ENCODE data around the gene EXT2.

- TF ChIP-seq, protein P1, sequence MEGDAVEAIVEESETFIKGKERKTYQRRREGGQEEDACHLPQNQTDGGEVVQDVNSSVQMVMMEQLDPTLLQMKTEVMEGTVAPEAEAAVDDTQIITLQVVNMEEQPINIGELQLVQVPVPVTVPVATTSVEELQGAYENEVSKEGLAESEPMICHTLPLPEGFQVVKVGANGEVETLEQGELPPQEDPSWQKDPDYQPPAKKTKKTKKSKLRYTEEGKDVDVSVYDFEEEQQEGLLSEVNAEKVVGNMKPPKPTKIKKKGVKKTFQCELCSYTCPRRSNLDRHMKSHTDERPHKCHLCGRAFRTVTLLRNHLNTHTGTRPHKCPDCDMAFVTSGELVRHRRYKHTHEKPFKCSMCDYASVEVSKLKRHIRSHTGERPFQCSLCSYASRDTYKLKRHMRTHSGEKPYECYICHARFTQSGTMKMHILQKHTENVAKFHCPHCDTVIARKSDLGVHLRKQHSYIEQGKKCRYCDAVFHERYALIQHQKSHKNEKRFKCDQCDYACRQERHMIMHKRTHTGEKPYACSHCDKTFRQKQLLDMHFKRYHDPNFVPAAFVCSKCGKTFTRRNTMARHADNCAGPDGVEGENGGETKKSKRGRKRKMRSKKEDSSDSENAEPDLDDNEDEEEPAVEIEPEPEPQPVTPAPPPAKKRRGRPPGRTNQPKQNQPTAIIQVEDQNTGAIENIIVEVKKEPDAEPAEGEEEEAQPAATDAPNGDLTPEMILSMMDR (IDR thresholded peaks at IDR 0.05 in 4 of 5, conservative IDR thresholded peaks at IDR 0.05 in 1 of 5): no peak
- no peak for TF ChIP-seq POLR2A (IDR thresholded peaks at IDR 0.05)
Measured at GRCh38 chr11:44229624-44230023, 134.1 kb downstream of the EXT2 start.
